Omental fat pad (tissue), 4 donors: ENCODE measurements around the gene HMGXB4. TPM values are rescaled to one million over a fixed set of nuclear protein-coding genes. Genes with fewer than 3 reads are reported as not detected.

ENCODE experiments used
- ATAC-seq: fragments of 150-250 bp; one replicate; pipeline ENCODE4 v1.9.1; 2016; ENCODE audit warnings: mild to moderate bottlenecking, moderate library complexity; ENCODE audit not compliant: low FRiP score
- DNase-seq: peaks from one replicate; pipeline ENCODE4 v3.0.0-alpha.2; 2019; ENCODE audit warnings: low spot score
- total RNA-seq, 4 donors: library from RNA; depleted of rRNA; stranded (reverse); fragments of >200 nt; gene quantifications; one replicate each; pipeline ENCODE4 v1.1.0, GENCODE V29; 2016
- TF ChIP-seq, protein P1 (sequence below), 3 donors: fragments of 450-650 bp; IDR thresholded peaks; one replicate each; pipeline ENCODE4 v1.5.1; 2016 to 2017; ENCODE audit warnings: antibody characterized with exemption in 3 of 3, mild to moderate bottlenecking in 3 of 3, moderate library complexity in 2 of 3

The HMGXB4 gene
- total RNA-seq, 4 donors from 2014 or later, result 10.9 to 17.8 (median 12.3) TPM

GRCh38 chr22:35330258-35330861 lies 73.1 kb downstream of the HMGXB4 start:
- DNase-seq (peak; percentile 83), ATAC-seq (no peak)
- TF ChIP-seq, protein P1, sequence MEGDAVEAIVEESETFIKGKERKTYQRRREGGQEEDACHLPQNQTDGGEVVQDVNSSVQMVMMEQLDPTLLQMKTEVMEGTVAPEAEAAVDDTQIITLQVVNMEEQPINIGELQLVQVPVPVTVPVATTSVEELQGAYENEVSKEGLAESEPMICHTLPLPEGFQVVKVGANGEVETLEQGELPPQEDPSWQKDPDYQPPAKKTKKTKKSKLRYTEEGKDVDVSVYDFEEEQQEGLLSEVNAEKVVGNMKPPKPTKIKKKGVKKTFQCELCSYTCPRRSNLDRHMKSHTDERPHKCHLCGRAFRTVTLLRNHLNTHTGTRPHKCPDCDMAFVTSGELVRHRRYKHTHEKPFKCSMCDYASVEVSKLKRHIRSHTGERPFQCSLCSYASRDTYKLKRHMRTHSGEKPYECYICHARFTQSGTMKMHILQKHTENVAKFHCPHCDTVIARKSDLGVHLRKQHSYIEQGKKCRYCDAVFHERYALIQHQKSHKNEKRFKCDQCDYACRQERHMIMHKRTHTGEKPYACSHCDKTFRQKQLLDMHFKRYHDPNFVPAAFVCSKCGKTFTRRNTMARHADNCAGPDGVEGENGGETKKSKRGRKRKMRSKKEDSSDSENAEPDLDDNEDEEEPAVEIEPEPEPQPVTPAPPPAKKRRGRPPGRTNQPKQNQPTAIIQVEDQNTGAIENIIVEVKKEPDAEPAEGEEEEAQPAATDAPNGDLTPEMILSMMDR (IDR thresholded peaks at IDR 0.05), result no peak

GRCh38 chr22:35332278-35332677 lies 75.0 kb downstream of the HMGXB4 start:
- TF ChIP-seq, protein P1 (IDR thresholded peaks at IDR 0.05), result no peak
- ATAC-seq (no peak), DNase-seq (no peak)

DNA sequence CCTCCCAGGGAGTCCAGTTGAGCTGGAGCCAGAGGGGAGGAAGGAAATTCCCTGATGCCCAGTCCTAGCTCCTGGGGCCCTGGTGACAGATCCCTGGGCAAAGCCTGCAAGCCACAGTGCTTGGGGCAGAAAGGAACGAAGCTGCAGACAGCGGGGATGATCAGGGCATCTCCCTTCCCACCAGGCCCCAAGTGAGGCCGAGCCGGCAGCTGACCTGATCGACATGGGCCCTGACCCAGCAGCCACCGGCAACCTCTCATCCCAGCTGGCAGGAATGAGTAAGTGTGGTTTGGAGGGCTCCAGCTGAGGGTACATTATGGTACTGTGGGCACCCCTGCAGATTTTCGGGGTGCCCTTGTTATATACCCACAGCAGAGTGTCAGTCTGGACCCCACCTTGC lies 75.9 kb downstream of the HMGXB4 start:
- TF ChIP-seq, protein P1 (IDR thresholded peaks at IDR 0.05), result no peak
- DNase-seq (no peak), ATAC-seq (no peak)

DNA sequence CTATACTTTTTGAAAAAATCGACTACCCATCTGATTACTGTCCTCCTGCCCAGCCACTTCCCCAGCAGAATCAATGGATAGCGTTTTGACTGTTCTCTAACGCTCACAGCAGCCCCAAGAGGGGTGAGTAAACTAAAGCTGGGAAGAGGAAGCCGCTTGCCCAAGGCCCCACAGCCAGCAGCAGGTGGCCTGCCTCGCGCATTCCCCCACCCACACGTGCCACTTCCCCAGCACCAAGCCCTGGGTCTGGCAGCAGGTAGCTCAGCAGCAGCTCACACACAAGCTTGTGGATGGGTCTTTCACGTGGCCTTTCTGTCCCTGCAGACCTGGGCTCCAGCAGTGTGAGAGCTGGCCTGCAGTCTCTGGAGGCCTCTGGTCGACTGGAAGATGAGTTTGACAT lies 76.7 kb downstream of the HMGXB4 start:
- ATAC-seq (no peak), DNase-seq (no peak)
- TF ChIP-seq, protein P1 (IDR thresholded peaks at IDR 0.05), result no peak

DNA sequence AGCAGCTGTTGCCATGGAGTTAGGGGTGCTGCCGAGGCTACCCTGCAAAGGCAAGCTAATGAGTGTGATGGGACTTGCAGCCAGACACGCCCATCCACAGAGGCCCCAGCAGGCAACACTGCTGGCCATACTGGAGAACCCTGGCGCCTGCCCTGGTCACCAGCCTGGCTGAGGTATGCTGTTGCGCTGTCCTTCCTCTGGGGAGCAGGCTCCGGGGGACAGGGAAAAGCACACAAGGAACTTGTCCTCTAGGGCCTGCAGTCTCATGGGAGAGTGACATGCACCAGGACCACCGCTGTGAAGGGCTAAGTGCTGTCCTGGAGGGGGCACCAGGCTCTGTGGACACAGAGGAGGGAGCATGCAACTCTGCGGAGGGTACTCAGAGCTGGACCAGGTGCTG lies 78.2 kb downstream of the HMGXB4 start:
- TF ChIP-seq, protein P1 (IDR thresholded peaks at IDR 0.05), result no peak
- no peak for DNase-seq
- ATAC-seq, result no peak

DNA sequence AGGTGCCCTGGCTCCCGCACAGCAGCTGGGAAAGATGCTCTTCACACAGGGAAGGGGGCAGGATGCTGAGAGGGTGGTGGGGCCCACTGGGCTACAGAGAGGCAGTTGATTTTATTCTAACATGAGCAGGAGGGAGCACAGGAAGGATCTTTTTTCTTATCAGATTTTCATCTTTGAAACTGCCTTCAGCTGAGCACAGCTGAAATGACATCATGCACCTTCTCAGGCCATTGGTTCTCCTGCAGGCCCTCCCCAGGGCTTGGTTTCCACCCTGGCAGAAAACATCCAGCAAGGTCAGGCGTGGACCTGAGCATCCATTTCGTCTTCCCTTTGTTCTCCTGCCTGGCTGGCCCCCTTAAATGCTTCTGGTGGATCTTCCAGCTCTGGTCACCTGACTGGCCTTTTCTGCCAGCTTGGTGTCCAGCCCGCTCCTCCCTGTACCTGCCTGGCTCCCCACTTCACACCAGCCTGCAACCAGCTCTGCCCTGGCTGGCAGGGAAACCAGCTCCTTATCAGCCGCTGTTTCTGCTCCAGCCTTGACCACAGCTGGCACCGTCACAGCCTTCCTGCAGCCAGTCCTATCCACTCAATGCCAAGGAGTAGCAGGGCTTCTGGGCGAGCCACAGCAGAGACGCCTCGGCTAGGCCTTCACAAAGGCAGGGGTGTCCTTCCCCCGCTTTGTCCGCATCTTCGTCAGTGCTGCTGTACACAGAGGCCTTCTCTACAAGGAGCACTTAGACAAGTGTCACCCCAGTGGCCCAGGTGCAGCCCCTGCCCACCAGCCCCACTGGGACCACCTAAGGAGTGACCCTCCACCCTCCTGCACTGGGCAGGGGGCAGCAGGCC lies 78.9 kb downstream of the HMGXB4 start:
- ATAC-seq, result no peak
- TF ChIP-seq, protein P1 (IDR thresholded peaks at IDR 0.05), result no peak
- DNase-seq, result no peak

GRCh38 chr22:35337932-35338331 lies 80.6 kb downstream of the HMGXB4 start:
- DNase-seq (no peak), ATAC-seq (no peak)
- TF ChIP-seq, protein P1 (IDR thresholded peaks at IDR 0.05), result no peak
